Kidney epithelial cell (primary cell): ENCODE results near the gene FUT1. TPM values are rescaled to one million over a fixed set of nuclear protein-coding genes. Genes with fewer than 3 reads are reported as not detected.
"Not testable (repeated sequence)": the region's sequence is repeated elsewhere in the genome, so short reads cannot be mapped to it uniquely, and the experiment has no call there.

Experiments
- DNase-seq: peaks from one replicate; pipeline ENCODE4 v3.0.0-alpha.2; 2010; ENCODE audit warnings: low read depth
- H3K27me3 ChIP-seq: 2 replicates; pipeline ENCODE4 v1.6.0; 2011; ENCODE audit warnings: low read length; ENCODE audit not compliant: control insufficient read depth, insufficient read depth
- H3K36me3 ChIP-seq: 2 replicates; pipeline ENCODE4 v1.5.1; 2011; ENCODE audit warnings: low read length; ENCODE audit not compliant: control insufficient read depth, insufficient read depth
- H3K4me3 ChIP-seq: 2 replicates; pipeline ENCODE4 v1.5.1; 2011; ENCODE audit warnings: low read depth, mild to moderate bottlenecking, control low read depth, low read length
- total RNA-seq: library from RNA; depleted of rRNA; stranded (reverse); fragments of >200 nt; gene quantifications from 2 replicates; pipeline ENCODE4 v1.2.3, GENCODE V29; 2015
- TF ChIP-seq, protein P1 (sequence below): IDR thresholded peaks from 2 replicates; pipeline ENCODE4 v1.5.1; 2011; ENCODE audit warnings: mild to moderate bottlenecking, moderate library complexity, low read length, control low read depth, inconsistent platforms; ENCODE audit not compliant: insufficient read depth, poor library complexity, severe bottlenecking

Gene FUT1
- total RNA-seq, 1 donor from 2014 or later: 10.4 TPM

DNA sequence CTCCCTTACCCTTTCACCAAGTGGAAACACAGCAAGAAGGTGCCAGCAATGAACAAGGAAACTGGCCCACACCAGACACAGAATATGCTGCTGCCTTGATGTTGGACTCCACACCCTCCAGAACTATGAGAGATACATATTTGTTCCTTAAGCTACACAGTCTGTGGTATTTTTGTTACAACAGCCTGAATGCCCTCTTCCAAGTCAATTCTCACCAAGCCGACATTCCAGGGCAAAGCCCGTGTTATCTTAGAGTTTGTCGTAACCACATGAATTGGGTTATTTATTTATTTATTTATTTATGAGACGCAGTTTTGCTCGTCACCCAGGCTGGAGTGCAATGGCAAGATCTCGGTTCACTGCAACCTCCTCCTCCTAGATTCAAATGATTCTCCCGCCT lies 17.8 kb upstream of the FUT1 start:
- Histone ChIP-seq H3K36me3 (no peaks in the 10 kb centered on the region), H3K27me3 (peaks cover 9% of the 10 kb centered on the region), H3K4me3 (no peak overlapping the region)
- TF ChIP-seq, protein P1, sequence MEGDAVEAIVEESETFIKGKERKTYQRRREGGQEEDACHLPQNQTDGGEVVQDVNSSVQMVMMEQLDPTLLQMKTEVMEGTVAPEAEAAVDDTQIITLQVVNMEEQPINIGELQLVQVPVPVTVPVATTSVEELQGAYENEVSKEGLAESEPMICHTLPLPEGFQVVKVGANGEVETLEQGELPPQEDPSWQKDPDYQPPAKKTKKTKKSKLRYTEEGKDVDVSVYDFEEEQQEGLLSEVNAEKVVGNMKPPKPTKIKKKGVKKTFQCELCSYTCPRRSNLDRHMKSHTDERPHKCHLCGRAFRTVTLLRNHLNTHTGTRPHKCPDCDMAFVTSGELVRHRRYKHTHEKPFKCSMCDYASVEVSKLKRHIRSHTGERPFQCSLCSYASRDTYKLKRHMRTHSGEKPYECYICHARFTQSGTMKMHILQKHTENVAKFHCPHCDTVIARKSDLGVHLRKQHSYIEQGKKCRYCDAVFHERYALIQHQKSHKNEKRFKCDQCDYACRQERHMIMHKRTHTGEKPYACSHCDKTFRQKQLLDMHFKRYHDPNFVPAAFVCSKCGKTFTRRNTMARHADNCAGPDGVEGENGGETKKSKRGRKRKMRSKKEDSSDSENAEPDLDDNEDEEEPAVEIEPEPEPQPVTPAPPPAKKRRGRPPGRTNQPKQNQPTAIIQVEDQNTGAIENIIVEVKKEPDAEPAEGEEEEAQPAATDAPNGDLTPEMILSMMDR: no peak
- DNase-seq: no peak

DNA sequence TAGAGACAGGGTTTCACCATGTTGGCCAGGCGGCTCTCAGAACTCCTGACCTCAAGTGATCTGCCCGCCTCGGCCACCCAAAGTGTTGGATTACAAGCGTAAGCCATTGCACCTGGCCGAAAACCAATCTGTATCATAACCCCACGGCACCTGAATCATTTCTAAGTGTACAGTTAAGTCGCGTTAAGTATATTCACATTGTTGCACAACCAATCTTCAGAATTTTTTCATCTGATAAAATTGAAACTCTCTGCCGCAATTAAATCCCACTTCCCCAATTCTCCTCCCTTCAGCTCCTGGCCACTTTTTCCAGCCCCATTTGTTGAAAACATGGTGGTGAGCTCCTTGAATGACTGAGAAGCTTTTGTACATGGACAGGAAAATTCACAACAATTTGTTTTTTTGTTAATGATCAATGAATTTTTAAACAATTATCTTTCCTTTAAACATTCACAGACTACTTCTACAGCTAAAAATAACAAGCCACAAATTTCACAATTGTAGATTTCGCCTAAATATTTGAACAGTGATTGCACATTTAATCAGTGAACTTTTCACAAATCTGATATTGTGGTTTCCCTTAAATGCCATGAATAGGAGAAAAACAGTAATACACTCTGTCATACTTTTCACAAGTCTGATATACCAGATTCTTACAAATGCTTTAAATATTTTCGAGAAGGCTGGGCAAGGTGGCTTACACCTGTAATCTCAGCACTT lies 16.7 kb upstream of the FUT1 start:
- TF ChIP-seq, protein P1: no peak
- Histone ChIP-seq H3K4me3 (no peak overlapping the region), H3K27me3 (peaks cover 11% of the 10 kb centered on the region), H3K36me3 (no peaks in the 10 kb centered on the region)
- DNase-seq: no peak

DNA sequence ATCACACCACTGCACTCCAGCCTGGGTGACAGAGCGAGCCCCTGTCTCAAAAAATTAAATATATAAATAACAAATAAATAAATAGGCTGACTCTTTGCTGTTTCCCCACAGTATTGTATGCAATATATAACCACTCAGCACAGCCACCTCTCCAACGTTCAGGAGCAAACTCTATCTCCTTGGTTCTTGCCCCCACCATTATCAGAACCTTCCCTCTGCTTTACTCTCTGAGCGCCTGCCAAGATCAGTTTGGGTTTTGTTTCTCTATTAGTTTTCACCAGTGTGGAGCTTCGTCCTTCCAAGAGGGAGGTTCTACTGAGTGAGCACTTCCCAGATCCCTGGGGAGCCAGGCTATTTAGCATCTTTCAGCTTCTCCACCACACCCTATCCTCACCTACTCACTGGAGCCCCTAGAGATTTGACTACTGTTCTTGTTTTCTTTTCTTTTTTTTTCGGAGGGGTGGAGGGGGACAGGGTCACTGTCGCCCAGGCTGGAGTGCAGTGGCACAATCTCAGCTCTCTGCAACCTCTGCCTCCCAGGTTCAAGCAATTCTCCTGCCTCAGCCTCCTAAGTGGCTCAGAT lies 15.8 kb upstream of the FUT1 start:
- H3K27me3 ChIP-seq: peaks cover 11% of the 10 kb centered on the region
- H3K4me3 ChIP-seq, H3K36me3 ChIP-seq, DNase-seq: not testable (repeated sequence)

DNA sequence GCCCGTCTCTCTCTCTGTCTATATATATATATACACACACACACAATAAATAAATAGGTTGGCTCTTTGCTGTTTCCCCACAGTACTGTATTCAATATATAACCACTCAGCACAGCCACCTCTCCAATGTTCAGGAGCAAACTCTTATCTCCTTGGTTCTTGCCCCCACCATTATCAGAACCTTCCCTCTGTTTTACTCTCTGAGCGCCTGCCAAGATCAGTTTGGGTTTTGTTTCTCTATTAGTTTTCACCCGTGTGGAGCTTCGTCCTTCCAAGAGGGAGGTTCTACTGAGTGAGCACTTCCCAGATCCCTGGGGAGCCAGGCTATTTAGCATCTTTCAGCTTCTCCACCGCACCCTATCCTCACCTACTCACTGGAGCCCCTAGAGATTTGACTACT lies 13.4 kb upstream of the FUT1 start:
- not testable (repeated sequence) for H3K36me3 ChIP-seq, H3K4me3 ChIP-seq, DNase-seq
- peaks cover 24% of the 10 kb centered on the region for H3K27me3 ChIP-seq

DNA sequence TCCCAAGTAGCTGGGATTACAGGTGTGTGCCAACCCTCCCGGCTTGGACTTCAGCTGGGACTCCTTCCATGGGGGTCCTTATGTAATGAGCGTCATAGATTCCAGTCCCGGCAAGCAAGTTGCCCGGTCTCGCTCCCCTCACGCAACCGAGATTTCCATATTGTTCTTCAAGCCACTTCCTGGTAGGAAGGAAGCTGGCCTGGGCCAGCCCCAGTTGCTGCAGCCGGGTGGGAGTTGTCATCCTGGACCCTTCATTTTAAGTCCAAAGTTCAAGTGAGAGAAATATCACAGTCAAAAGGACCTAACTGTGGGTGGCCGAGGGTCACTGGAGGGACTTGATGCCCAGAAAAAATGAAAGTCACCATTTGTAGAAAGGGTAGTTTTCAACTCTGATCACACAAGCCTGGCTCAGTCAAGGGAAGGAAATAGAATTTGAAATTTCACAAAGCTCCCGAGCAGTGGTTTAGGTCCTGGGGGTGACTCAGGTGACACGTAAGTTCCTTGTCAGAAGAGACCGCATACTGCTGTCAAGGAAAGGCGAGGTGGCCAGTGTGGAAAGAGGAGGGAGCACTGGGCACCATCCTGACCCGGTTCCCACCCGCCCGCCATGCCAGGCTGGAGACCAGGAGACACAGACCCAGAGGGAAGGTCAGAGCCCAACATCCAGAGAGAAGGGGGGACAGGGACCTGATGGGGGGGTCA lies 8.2 kb upstream of the FUT1 start:
- TF ChIP-seq, protein P1: no peak

DNA sequence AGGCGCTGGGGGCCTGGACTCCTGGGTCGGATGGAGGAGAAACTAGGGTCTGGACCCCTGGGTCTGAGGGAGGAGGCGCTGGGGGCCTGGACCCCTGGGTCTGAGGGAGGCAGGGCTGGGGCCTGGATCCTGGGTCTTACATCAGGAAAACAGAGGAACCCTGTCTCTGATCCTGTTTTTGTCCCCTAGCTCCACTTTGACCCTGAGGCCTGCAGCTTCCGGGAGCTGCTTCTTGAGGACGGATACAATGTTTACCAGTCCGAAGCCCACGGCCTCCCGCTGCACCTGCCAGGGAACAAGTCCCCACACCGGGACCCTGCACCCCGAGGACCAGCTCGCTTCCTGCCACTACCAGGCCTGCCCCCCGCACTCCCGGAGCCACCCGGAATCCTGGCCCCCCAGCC lies 5.3 kb upstream of the FUT1 start:
- DNase-seq: no peak
- Histone ChIP-seq H3K27me3 (peaks cover 15% of the 10 kb centered on the region), H3K4me3 (no peak overlapping the region), H3K36me3 (no peaks in the 10 kb centered on the region)
- TF ChIP-seq, protein P1: no peak

More for the DNA sequence above, 8.2 kb upstream of the FUT1 start:
- H3K27me3 ChIP-seq: peaks cover 15% of the 10 kb centered on the region
- H3K36me3 ChIP-seq: no peaks in the 10 kb centered on the region
- no peak overlapping the region for H3K4me3 ChIP-seq
- DNase-seq: no peak
